Nucleus accumbens (tissue), 56 donors: Measurements from ENCODE around the gene EEF1A1.
"Not testable (repeated sequence)": the region's sequence is repeated elsewhere in the genome, so short reads cannot be mapped to it uniquely, and the experiment has no call there.

Experiments used
- DNase-seq, 56 donors: peaks; one replicate each; lab custom pipeline; 2025; lab: John Stamatoyannopoulos, UW

The EEF1A1 gene

GRCh38 chr6:73520688-73521350 is at the start of gene EEF1A1:
Gene EEF1A1, minus strand, starts transcription at chr6:73521032. Its CDS starts 1,006 bp downstream, at chr6:73520026.
- DNase-seq, result peak; percentile 95 to 100 (median 99)

- no peak for DNase-seq
Observed at GRCh38 chr6:73569121-73569520, 48.3 kb upstream of the EEF1A1 start.

GRCh38 chr6:73566954-73567591 is 46.2 kb upstream of the EEF1A1 start:
- DNase-seq, result no peak

- DNase-seq, result not testable (repeated sequence)
Observed at GRCh38 chr6:73566486-73566871, 45.6 kb upstream of the EEF1A1 start.

GRCh38 chr6:73565767-73566485 is 45.1 kb upstream of the EEF1A1 start:
- no peak for DNase-seq

- DNase-seq, result no peak
Observed at GRCh38 chr6:73564578-73565345, 43.9 kb upstream of the EEF1A1 start.

GRCh38 chr6:73562558-73562957 is 41.7 kb upstream of the EEF1A1 start:
- no peak for DNase-seq

- no peak for DNase-seq
Observed at GRCh38 chr6:73560853-73561407, 40.1 kb upstream of the EEF1A1 start.

- DNase-seq, result no peak
Observed at GRCh38 chr6:73560182-73560732, 39.4 kb upstream of the EEF1A1 start.

GRCh38 chr6:73559399-73559794 is 38.6 kb upstream of the EEF1A1 start:
- not testable (repeated sequence) for DNase-seq

GRCh38 chr6:73558624-73559398 is 38.0 kb upstream of the EEF1A1 start:
- no peak for DNase-seq

GRCh38 chr6:73556836-73557235 is 36.0 kb upstream of the EEF1A1 start:
- peak in 1 of 56 donors; percentile 9 for DNase-seq

- not testable (repeated sequence) for DNase-seq
Observed at GRCh38 chr6:73555380-73555949, 34.6 kb upstream of the EEF1A1 start.

- not testable (repeated sequence) for DNase-seq
Observed at GRCh38 chr6:73551115-73551514, 30.3 kb upstream of the EEF1A1 start.

- no peak for DNase-seq
Observed at GRCh38 chr6:73548458-73549446, 27.9 kb upstream of the EEF1A1 start.

- DNase-seq, result no peak
Observed at GRCh38 chr6:73547036-73547435, 26.2 kb upstream of the EEF1A1 start.

GRCh38 chr6:73542891-73543290 is 22.1 kb upstream of the EEF1A1 start:
- no peak for DNase-seq

- not testable (repeated sequence) for DNase-seq
Observed at GRCh38 chr6:73542481-73542880, 21.6 kb upstream of the EEF1A1 start.
